Activated naive CD8-positive, alpha-beta T cell treated with anti-CD3 and anti-CD28 coated beads, Interleukin-2, amount 50 U/mL, for 16 hours (primary cell): ENCODE results near the gene ZDHHC1.
"Not testable (repeated sequence)": the region's sequence is repeated elsewhere in the genome, so short reads cannot be mapped to it uniquely, and the experiment has no call there.

Experiments
- DNase-seq: peaks from one replicate; pipeline ENCODE4 v3.0.0-alpha.2; 2020; ENCODE audit warnings: low read depth, low spot score

ZDHHC1 gene

DNA sequence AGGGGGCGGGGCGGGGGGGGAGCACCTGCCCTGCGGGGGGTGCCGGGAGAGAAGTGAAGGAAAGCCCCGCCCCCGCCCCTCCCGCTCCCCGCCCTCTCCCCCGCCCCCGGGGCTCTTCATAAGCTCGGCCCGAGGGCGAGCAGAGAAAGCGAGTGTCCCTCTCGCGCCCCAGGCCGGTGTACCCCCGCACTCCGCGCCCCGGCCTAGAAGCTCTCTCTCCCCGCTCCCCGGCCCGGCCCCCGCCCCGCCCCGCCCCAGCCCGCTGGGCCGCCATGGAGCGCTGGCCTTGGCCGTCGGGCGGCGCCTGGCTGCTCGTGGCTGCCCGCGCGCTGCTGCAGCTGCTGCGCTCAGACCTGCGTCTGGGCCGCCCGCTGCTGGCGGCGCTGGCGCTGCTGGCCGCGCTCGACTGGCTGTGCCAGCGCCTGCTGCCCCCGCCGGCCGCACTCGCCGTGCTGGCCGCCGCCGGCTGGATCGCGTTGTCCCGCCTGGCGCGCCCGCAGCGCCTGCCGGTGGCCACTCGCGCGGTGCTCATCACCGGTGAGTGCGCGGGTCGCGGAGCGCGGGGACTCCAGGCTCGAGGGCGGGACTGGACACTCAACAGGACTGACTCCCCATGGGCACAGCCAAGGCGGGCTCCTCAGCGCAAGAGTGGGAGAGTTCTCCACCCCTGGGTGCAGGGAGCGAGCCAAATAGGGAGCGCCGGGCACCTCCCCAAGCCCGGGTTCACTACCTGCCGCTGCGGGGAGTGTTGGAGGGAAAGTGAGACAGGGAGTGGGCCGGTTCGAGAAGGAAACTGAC is 14.9 kb upstream of the ZDHHC1 start, which contains the start of gene HSD11B2:
HSD11B2 (plus strand) TSS at position 145 of the 798 bp plus-strand sequence; CDS start at position 273, 128 bp downstream.
- DNase-seq, result no peak

DNA sequence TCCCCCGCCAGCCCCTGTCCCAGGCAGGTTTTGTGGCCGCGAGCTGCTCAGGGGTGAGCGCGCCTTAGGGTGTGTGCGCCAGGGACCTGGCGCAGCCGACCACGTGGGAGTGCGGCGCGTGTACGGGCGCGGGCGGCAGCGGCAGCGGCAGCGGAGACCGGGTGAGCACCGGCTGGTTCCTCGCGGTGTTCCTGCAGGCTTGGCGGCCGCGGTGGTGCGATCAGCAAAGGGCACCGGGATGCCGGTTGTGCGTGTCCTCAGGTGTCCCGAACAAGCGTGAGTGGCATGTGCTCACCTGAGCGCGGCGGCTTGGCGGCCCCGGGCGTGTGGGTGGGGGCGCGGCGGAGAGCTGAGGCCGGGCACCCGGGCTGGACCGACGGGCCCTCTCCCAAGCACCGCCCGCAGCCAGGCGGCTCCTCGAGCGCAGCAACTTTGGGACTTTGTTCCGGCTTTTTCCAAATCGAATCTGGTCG is 14.3 kb upstream of the ZDHHC1 start:
- DNase-seq, result no peak

DNA sequence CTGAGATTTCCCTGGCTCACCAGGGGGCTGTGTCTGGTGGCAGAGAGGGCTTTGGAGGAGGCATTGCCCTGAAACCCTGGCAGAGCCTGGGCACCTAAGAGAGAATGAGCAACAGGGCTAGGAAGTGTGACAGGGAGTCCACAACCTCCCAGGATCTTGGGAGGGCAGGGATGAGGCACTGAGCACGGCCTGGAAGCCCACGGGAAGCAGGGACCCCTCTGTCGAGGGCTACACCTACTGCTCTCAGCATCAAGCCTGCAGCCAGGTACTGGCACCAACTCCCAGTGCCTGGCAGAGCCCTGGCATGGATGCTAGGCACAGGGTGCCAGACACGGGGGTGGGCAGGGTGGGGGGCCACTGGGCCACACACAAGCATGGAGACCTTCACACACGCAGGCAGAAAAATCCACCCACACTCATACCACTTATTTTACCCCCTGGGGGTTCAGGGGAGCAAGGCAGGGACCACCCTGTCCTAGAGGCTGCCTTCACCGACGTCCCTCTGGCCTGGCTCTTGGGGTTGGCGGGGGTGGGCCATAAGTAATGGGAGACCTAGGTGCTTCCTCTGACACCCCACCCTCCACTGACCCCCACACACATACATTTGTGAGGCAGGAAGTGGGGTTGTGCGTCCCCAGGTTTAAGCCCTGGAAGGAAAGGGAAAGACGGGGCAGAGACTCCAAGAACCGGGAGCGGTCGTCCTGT is 13.7 kb upstream of the ZDHHC1 start:
- no peak for DNase-seq

DNA sequence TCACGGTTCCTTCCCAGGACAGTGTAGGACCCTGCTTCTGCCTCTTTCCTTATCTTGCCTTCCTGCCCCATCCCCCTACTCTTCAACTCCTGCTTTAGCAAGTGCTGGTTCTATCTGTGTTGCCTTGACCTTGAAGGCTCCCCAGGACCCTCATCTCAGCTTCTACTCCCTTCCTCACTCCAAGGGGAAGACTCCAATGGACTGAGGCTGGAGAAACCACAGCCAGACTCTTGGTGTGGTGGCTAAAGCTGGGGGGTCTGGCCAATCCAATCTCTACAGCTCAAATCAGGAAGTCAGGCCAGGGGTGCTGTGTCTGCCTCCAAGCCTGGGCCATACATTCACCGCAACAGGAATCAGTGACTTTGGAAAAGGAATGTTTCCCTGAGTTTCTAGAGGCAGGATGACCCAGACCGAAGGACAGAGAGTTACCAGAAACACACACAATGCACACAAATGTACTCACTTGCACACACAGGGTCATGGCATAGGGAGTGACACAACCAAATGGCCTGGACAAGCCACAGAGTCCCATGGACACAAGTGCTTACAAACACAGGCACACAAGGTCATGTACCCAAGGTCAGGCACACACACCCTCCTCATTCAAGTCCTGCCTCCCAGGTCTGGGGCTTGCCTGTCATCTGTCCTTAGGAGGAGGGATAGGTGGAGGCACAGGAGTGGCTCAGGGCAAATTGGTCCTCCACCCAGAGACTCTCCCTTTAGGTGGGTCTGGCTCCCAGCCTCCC is 12.9 kb upstream of the ZDHHC1 start:
- no peak for DNase-seq

DNA sequence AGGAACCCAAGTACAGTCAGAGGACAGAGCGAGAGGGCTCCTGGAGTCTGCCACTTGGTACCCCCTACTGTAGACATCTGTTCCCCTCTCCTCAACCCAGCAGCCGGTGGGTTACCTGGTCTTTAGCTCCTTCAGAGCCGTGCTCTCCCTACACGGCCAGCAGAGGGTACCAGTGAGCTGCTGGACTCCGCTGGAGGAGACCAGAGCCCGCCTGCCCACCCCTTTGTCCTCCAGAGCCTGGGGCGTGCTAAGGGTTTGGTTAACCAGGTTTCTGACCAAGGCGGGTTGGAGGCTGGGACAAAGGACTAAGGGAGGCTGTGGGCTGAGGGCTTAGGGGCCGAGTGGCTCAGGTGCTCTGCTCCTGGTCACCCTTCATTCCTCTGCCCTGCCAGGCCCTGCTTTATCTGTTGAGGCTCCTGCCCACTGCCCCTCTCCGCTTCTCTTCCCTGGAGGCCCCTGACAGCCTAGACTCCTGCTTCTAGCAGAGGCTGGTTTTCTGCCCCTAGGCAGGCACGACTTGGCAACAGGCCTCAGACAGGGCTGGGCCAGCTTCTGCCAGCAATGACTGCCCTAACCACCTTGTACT is 12.0 kb upstream of the ZDHHC1 start:
- DNase-seq, result peak; percentile 23

DNA sequence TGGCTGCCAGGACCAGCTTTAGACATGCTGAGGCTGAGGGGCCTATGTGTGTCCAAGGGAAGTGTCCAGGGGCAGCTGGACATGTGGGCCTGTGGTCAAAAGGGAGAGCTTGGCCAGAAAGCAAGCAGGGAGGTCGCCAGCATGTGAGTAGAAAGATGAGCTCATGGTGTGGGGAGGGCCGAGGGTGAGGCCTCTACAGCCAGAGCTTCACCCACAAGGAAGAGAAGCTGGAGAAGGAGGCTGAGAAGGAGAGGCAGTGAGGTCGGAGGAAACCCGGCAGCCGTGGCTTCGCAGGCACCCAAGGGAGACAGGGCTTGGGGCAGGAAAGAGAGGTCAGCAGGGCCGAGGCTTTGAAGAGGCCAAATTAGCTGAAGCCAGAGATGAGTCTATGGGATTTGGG is 10.7 kb upstream of the ZDHHC1 start:
- DNase-seq, result no peak

DNA sequence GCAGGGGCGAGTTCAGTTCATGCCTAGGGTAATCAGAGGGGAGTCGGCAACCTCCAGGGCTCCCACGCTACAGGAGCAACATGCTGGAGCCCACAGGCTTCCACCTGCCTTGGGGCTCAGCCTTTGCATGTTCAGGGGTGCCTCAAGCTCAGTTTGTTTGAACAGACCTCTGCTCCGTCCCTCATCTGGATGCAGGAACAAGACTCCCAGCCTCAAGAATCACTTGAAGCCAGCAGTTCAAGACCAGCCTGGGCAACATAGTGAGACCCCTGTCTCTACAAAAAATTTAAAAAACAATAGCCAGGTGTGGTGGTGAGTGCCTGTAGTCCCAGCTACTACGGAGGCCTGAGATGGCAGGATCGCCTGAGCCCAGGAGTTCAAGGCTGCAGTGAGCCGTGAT is 9.7 kb upstream of the ZDHHC1 start:
- DNase-seq, result no peak

DNA sequence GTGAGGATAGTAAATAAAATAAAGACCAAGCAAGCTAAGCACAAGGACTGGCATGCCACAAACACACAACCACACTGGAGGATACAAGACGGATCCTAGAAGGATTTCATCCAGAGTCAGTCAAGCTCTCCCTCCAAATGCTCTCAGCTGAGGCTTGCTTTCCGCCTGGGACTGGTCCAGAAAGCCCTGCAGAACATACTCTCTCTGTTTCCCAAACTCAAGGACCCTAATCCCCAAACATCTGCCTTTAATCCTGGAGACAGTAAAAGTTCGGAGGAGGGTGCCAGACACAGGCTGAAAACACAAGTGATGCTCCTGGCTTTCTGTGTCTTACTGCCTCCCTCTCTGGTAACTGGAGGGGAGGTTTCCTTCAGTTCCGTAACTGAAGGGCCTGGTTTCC is 9.3 kb upstream of the ZDHHC1 start:
- DNase-seq, result no peak

DNA sequence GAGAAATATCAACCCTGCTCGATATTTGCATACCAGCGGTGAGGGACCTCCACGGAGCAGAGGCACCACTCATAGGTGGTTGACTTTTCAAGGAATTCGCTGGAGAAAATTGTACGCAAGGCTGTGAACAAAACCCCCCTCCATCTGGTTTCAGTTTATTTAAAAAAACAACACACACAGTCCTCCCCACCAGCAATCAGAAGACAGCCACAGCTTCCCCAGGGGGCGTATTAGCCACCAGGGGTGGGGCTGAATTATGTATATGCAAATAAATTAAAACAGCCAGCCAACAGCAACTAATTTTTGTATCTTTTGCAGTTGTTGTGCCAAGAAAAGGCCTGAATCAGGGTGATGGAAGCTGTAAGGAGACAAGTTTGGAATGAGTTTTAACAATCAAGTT is 8.8 kb upstream of the ZDHHC1 start:
- no peak for DNase-seq

DNA sequence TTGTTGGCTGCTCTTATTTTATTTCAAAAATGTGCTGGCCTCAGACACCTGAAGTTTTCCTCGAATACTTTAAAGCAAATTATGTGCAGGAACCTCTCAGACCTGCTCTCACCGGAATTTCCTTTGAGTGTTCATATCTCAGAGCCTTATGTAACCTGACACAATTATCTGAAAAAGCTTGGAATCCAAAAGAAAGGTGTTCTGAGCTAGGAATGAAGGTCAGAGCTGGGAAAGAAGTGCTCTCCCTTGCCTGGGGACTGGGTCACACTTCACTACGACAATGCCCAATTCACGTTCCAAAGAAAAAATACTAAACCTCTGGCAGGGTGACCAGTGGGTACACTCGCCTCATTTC is 8.0 kb upstream of the ZDHHC1 start:
- no peak for DNase-seq

DNA sequence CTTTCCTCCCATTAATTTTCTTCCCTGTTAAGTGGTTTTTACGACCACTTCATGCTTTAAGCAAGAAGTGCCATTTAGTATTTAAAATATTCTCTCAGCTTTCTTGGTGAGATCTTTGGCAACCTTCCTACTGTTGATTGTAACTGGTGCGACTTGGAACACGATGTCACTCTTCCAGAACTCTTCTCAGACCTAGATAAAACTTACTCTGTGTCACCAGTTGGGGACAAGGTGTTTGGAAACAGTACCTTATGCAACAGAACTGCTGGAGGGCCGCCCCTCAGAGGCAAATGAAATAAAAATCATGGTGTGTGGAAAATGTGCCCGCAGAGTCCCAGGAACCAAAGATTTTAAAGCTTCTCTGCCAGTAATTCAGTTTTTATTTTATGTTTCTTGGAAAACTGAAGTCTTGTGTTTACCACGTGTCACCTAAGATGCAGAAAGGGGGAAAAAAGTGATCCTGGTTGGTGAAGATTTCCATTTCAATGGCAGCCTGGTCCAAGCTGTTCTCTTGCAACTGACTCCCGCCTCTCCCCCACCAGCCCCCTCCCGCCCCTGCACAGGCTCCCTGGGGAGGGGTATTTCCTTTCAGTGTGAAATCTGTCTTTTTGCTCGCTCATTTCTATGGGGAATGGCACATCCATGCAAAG is 7.5 kb upstream of the ZDHHC1 start:
- no peak for DNase-seq

DNA sequence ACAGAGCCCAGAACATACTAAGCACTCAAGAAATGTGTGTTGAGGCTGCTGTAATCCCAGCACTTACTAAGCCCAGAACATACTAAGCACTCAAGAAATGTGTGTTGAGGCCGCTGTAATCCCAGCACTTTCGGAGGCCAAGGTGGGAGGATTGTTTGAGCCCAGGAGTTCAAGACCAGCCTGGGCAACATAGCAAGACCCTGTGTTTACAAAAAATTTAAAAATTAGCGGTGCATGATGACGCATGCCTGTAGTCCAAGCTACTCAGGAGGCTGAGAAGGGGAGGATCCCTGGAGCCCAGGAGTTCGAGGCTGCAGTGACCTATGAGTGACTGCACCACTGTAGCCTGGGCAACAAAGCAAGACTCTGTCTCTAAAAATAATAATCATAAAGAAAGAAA is 6.7 kb upstream of the ZDHHC1 start:
- DNase-seq, result no peak

DNA sequence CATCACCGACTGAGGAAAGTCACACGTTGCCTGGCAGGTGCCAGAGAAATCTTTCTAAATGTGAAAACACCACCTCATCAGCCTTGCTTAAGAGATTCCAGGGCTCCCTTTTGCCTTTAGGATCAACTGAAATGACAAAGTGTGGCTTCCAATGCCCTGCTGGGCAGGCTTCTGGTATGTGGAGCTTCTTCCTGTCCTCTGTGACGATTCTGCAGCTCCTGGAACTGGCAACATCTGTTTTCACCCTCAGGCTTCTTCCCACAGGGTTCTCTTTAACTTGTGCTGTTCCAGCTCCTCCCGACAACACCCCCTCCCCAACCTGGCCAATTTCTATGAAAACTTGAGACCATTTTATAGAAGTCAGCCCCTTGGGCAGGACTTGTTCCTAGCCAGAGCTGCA is 4.8 kb upstream of the ZDHHC1 start:
- DNase-seq, result no peak

DNA sequence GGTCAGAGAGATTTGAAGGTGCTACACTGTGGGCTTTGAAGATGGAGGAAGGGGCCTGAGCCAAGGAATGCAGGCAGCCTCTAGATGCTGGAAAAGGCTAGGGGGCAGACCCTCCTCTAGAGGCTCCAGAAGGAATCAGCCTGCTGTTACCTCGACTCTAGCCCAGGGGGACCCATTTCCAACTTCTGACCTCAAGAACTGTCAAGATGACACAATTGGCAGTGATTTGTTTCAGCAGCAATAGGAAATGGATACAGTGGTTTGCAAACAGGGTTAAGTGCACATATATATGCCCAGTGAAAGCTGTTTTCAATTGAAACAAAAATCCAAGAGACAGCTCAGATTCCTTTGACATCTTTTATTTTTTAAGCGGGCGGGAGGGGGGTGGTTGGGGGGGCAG is 3.7 kb upstream of the ZDHHC1 start:
- no peak for DNase-seq

DNA sequence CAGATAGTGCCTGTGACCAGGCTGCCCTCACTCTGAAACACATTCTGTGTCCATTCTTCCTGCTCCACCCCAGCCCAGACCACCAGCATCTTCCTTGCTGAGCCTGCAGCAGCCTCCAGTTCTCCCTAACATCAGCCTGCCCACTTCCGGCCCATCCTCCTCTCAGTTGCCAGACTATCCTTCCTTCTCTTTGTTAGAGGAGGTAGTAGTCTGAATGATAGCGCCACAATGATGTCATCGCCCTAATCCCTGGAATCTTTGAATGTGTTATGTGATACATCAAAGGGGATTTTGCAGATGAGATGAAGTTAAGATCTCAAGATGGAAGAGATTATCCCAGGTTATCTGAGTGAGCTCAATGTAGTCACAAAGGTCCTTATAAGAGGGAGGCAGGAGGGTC is 3.2 kb upstream of the ZDHHC1 start:
- no peak for DNase-seq

DNA sequence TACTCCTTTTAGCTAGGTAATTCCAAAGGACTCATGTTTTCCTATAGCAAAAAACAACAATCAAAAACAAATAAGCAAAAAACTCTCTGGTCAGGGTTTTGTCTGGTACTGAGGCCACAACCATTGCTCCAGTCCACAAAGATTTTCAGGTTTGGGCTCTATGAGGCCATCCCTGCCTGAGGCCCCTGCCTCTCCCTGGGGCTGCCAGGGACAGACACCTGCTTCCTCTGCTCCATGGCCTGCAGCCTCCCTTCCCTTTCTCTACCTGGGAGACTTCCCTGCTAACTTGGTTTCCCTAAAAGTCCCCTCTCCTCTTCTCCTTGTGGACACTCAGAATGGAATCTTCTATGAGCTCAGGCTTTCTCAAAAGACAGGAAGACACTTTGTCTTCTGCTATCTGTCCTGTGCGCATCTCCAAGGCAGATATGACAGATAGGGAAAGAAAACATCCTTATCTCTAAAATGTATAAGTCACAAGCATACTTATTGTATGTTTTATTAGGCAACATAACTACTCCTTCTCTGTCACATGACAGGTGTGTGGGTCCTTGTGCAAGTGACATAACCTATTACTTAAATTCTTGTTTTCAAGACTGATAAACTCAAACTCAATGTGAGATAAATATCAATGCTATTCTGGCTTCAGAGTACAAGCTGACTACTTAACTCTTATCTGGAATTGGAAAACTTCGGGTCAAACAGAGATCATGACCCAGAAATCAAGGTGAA is 1.2 kb upstream of the ZDHHC1 start:
- DNase-seq, result no peak

DNA sequence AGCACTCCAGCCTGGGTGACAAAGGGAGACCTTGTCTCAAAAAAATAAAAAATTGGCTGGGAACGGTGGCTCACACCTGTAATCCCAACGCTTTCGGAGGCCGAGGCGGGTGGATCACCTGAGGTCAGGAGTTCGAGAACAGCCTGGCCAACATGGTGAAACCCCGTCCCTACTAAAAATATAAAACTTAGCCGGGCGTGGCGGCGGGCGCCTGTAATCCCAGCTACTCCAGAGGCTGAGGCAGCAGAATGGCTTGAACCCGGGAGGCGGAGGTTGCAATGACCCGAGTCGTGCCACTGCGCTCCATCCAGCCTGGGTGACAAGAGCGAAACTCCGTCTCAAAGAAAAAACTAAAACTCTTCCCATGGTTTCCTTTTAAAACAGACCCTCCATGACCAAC is 856 bp downstream of the ZDHHC1 start:
- DNase-seq, result not testable (repeated sequence)

DNA sequence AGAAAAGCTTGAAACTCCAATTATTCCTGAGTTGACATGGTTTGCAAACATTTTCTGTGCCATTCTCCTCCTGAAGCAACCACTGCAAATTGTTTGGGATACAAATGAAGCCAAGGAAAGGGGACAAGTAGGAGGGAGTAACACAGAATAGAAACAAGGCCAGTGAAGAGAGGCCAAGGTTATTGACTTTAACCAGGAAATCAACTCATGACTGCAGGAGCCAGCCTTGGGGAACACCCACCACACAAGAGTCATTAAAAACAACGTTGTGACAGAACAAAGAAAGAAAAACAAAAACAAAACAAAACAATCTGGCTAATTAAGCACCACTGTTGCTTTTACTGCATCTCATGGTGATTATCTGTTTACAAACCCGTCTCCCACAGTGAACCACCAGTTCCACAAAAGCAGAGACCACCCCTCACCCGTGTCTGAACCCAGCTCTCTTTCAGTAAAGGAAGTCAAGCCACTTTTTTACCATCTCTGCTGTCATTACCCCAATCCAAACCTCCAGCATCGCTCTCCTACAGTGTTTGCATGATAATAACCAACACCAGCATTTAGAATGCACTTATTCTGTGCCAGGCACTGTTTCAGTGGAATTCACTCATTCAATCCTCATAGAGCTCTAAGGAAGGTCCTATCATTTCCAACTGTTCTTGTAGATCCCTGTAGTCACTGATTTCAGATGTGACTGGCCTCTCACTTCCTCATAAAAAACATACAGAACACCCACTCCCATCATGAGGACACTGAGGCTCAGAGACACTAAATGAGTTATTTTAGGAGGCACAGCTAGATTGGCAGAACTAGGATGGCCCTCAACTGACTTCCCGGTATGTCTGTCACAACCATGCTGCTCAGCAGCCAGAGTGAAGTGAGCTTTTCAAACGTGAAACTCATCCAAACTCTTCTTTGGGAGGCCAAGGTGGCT is 2.0 kb downstream of the ZDHHC1 start:
- DNase-seq, result no peak

DNA sequence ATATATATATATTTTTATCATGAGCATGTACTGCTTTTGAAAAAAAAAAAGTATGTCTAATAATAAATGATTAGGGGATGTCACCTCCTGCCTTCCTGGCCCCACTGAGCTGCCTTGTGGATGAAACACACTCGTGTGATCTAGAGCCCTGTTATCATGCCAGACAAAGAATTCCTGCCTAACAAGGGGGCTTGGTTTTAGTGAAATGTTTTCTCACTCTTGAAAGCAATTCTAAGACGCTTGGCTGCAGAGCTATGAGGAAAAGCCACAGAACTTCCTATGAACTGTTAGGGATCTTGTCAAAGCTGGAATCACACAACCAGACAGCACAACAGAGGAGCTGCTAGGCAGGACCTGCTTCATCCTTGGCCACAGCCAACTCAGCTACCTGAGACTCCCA is 4.0 kb downstream of the ZDHHC1 start:
- DNase-seq, result no peak

DNA sequence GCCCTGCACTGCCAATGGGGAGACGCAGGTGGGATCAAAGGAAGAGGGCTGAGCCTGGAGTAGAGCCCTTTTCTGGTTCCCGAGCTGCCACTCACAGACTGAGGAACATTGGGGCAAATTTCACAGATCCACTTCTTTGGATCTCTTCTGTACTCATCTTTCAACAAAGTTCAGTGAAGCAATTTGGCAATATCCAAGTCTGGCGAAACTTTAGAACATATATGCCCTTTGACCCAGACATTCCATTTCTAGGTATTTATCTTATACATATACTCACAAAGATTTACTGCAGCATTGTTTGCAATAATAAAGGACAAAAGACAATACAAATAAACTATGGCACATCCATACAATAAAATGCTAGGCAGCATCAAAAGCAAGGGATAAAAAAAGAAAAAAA is 4.9 kb downstream of the ZDHHC1 start:
- DNase-seq, result no peak
